Endothelial cell of umbilical vein (primary cell): Measurements from ENCODE around the gene RTN4IP1. TPM values are rescaled to one million over a fixed set of nuclear protein-coding genes. Genes with fewer than 3 reads are reported as not detected.

ENCODE experiments used
- BruUV-seq: library from RNA; stranded (reverse); fragments of 400-500 nt; replicated peaks from 2 replicates; lab custom pipeline; 2021; lab: Mats Ljungman, UMichigan
- CTCF ChIA-PET: fragments of 300-600, 350-600 bp; sonication (Branson Sonifier 250); formaldehyde crosslinking; loops from one replicate; lab custom pipeline; 2021; ENCODE audit warnings: antibody characterized with exemption, inconsistent platforms; lab: Charles Lee
- POLR2A ChIA-PET: fragments of 300-600, 350-600 bp; sonication (Branson Sonifier 250); formaldehyde crosslinking; loops from one replicate; lab custom pipeline; 2021; ENCODE audit warnings: antibody characterized with exemption, inconsistent platforms; lab: Charles Lee
- DNase-seq: peaks from one replicate; pipeline ENCODE4 v3.0.0-alpha.2; 2011; ENCODE audit warnings: low read depth, low spot score
- FAIRE-seq: peaks from 2 replicates; lab custom pipeline; 2011; peaks lifted over from hg19 to GRCh38; lab: Jason Lieb, UNC
- H2AFZ ChIP-seq: 2 replicates; pipeline ENCODE4 v1.6.0; 2012; ENCODE audit warnings: low read depth, low read length, control low read depth, inconsistent platforms
- H3K27ac ChIP-seq: 2 replicates; pipeline ENCODE4 v1.5.1; 2011; ENCODE audit warnings: low read depth, mild to moderate bottlenecking, control low read depth, low read length, moderate library complexity; ENCODE audit not compliant: insufficient read depth
- H3K27me3 ChIP-seq, 2 experiments: 2 replicates each; pipeline versions ENCODE4 v1.6.0 to v1.6.1; 2011; ENCODE audit warnings: low read length in 2 of 2, mixed read lengths in 1 of 2; ENCODE audit not compliant: control insufficient read depth in 2 of 2, insufficient read depth in 2 of 2
- H3K36me3 ChIP-seq, 2 experiments: 2 replicates in 1 of 2; 3 replicates in 1 of 2; pipeline ENCODE4 v1.5.1; 2011; ENCODE audit warnings: low read length in 2 of 2, mild to moderate bottlenecking in 1 of 2, moderate library complexity in 1 of 2; ENCODE audit not compliant: control insufficient read depth in 2 of 2, insufficient read depth in 2 of 2; ENCODE audit errors: extremely low read depth in 1 of 2
- H3K4me1 ChIP-seq: 3 replicates; pipeline ENCODE4 v1.5.1; 2011; ENCODE audit warnings: mild to moderate bottlenecking, low read length; ENCODE audit not compliant: control insufficient read depth, insufficient read depth; ENCODE audit errors: extremely low read depth
- H3K4me2 ChIP-seq: 2 replicates; pipeline ENCODE4 v1.6.1; 2011; ENCODE audit warnings: low read length, control low read depth, mixed read lengths; ENCODE audit not compliant: insufficient read depth
- H3K4me3 ChIP-seq, 3 experiments: fragments of 200-600 bp in 1 of 3; sonication (generic), shearing (Covaris generic) in 1 of 3; replicated peaks in 1 of 3; 2 replicates each; pipeline ENCODE4 v1.5.1; 2011 to 2016; ENCODE audit warnings: control low read depth in 3 of 3, low read length in 3 of 3, mild to moderate bottlenecking in 2 of 3, inconsistent platforms in 1 of 3, low read depth in 1 of 3, moderate library complexity in 1 of 3; ENCODE audit not compliant: insufficient read depth in 1 of 3
- H3K79me2 ChIP-seq: 2 replicates; pipeline ENCODE4 v1.6.0; 2012; ENCODE audit warnings: low read length, inconsistent platforms; ENCODE audit not compliant: control insufficient read depth, insufficient read depth
- H3K9ac ChIP-seq: replicated peaks from 2 replicates; pipeline ENCODE3; 2011; ENCODE audit warnings: low read length, control low read depth; ENCODE audit not compliant: insufficient read depth; ENCODE audit errors: extremely low read depth
- H3K9me1 ChIP-seq: replicated peaks from 3 replicates; pipeline ENCODE4 v1.6.0; 2011; ENCODE audit warnings: mild to moderate bottlenecking, low read length; ENCODE audit not compliant: control insufficient read depth, insufficient read depth; ENCODE audit errors: extremely low read depth
- H3K9me3 ChIP-seq: replicated peaks from 2 replicates; pipeline ENCODE4 v1.5.1; 2012; ENCODE audit warnings: low read length, inconsistent platforms; ENCODE audit not compliant: control insufficient read depth, insufficient read depth
- H4K20me1 ChIP-seq: replicated peaks from 2 replicates; pipeline ENCODE3; 2011; ENCODE audit warnings: mild to moderate bottlenecking, low read length; ENCODE audit not compliant: control insufficient read depth, insufficient read depth; ENCODE audit errors: extremely low read depth
- CTCF ChIP-seq, 2 donors: IDR thresholded peaks; 1 replicate in 1 of 2; 2 replicates in 1 of 2; pipeline ENCODE4 v1.5.1; 2011; ENCODE audit warnings: low read length in 2 of 2, mild to moderate bottlenecking in 2 of 2, moderate library complexity in 2 of 2, control low read depth in 1 of 2, inconsistent platforms in 1 of 2, low read depth in 1 of 2; ENCODE audit not compliant: insufficient read depth in 1 of 2; ENCODE audit errors: extremely low read depth in 1 of 2
- EZH2 ChIP-seq: IDR thresholded peaks from 2 replicates; pipeline ENCODE4 v1.6.1; 2012; ENCODE audit warnings: borderline replicate concordance, low read depth, mild to moderate bottlenecking, moderate library complexity, low read length, inconsistent platforms; ENCODE audit not compliant: severe bottlenecking
- FOS ChIP-seq: IDR thresholded peaks from 2 replicates; pipeline ENCODE4 v1.6.1; 2011; ENCODE audit warnings: mild to moderate bottlenecking, low read length, moderate library complexity, borderline replicate concordance; ENCODE audit not compliant: insufficient read depth
- GATA2 ChIP-seq: IDR thresholded peaks from 2 replicates; pipeline ENCODE4 v1.7.0; 2011; ENCODE audit warnings: low read depth, mild to moderate bottlenecking, moderate library complexity, mixed read lengths, low read length; ENCODE audit not compliant: insufficient read length, insufficient read depth
- JUN ChIP-seq: IDR thresholded peaks from 2 replicates; pipeline ENCODE4 v1.6.1; 2011; ENCODE audit warnings: borderline replicate concordance, low read depth; ENCODE audit not compliant: insufficient read length, insufficient read depth
- MAX ChIP-seq: IDR thresholded peaks from 2 replicates; pipeline ENCODE4 v1.6.1; 2011; ENCODE audit not compliant: insufficient read depth, insufficient read length
- MYC ChIP-seq: IDR thresholded peaks from one replicate; pipeline ENCODE4 v1.6.1; 2011; ENCODE audit warnings: mild to moderate bottlenecking, low read depth, low read length
- POLR2A ChIP-seq: IDR thresholded peaks from 2 replicates; pipeline ENCODE4 v1.6.1; 2012; ENCODE audit warnings: low read depth, mild to moderate bottlenecking, control low read depth, low read length
- POLR2AphosphoS5 ChIP-seq: IDR thresholded peaks from 2 replicates; pipeline ENCODE4 v1.6.1; 2012; ENCODE audit warnings: low read depth, mild to moderate bottlenecking, control low read depth, low read length, moderate library complexity; ENCODE audit not compliant: insufficient read depth
- dilution Hi-C: fragments of 300-500 bp; cut with MboI; formaldehyde crosslinking; loops from one replicate; pipeline ENCODE4 v1.15.0; 2019; ENCODE audit warnings: low sequenced_read_pairs; ENCODE audit not compliant: extremely low pct_ligation_motif_present
- intact Hi-C: fragments of 100-400 bp; cut with micrococcal nuclease; formaldehyde crosslinking; loops from one replicate; pipeline ENCODE4 v1.10.0; 2022
- polyA plus RNA-seq, 4 experiments: library from polyadenylated mRNA; depleted of rRNA in 3 of 4; stranded (reverse) in 3 of 4; unstranded in 1 of 4; fragments of >200 nt; gene quantifications; 2 replicates each; pipeline versions ENCODE4 v1.2.1 to v1.2.3, GENCODE V29; 2011 to 2012; ENCODE audit warnings: missing spikeins in 1 of 4
- total RNA-seq: library from RNA; stranded (reverse); gene quantifications from 2 replicates; pipeline ENCODE4 v1.2.3, GENCODE V29; 2021

The RTN4IP1 gene
- total and polyA plus RNA-seq, 2 donors (not counting 3 experiments of a cell fraction or from before 2014, with no cell fraction given): 3.9 to 5.4 TPM

- H2AFZ ChIP-seq: no peak overlapping the region
- H3K4me2 ChIP-seq: no peak overlapping the region
- dilution Hi-C loops: loop anchor here (25.0 kb wide), 1 partner anchor 136 kb away; no protein-coding TSS in a partner anchor
- no peak overlapping the region for H3K9ac ChIP-seq
- TF ChIP-seq EZH2: no peak
- TF ChIP-seq JUN: no peak
- no peak for TF ChIP-seq MAX
- TF ChIP-seq CTCF (IDR thresholded peaks at IDR 0.05; ENCODE audit: extremely low read depth in 1 of 2, insufficient read depth in 1 of 2, low read depth in 1 of 2, low read length in 2 of 2): no peak
- TF ChIP-seq FOS: no peak
- TF ChIP-seq MYC: no peak
- TF ChIP-seq GATA2: no peak
- no peak for TF ChIP-seq POLR2A
- no peak for TF ChIP-seq POLR2AphosphoS5
- no TSS peak for BruUV-seq
- no peaks in the 10 kb centered on the region for H3K27me3 ChIP-seq
- H3K4me1 ChIP-seq: peaks cover 9% of the 10 kb centered on the region
- no peak overlapping the region for H3K4me3 ChIP-seq
- H3K79me2 ChIP-seq: no peaks in the 10 kb centered on the region
- DNase-seq (no peak), FAIRE-seq (no peak)
- H3K36me3 ChIP-seq: peaks cover 0 to 2% of the 10 kb centered on the region in 2 experiments
- H3K9me3 ChIP-seq: no peaks in the 10 kb centered on the region
- H3K27ac ChIP-seq: no peak overlapping the region
- intact Hi-C loops: no loop called here
- POLR2A ChIA-PET: no interaction called here
- H3K9me1 ChIP-seq: no peaks in the 10 kb centered on the region
- H4K20me1 ChIP-seq: no peaks in the 10 kb centered on the region
- CTCF ChIA-PET: interaction anchor here (1.1 to 23.4 kb wide), 4 partner anchors 35 to 406 kb away, joined by 3 to 397 read pairs (median 5); partner anchors contain the start of gene CRYBG1
Observed at GRCh38 chr6:106572875-106573585, 56.3 kb downstream of the RTN4IP1 start.
